Psoas muscle (tissue), 8 donors: Measurements from ENCODE around the gene SLC24A4. TPM values are rescaled to one million over a fixed set of nuclear protein-coding genes. Genes with fewer than 3 reads are reported as not detected.

Experiments
- ATAC-seq, 4 donors: fragments of 200-7000 bp; cut with Tn5 transposase; one replicate each; pipeline ENCODE4 v1.9.1; 2020; ENCODE audit warnings: moderate library complexity in 3 of 4, mild to moderate bottlenecking in 2 of 4
- DNase-seq, 2 donors: peaks; one replicate each; pipeline ENCODE4 v3.0.0-alpha.2; 2020
- H3K27ac ChIP-seq: fragments of 200-600 bp; one replicate; pipeline ENCODE4 v1.8.0; 2022
- H3K27me3 ChIP-seq, 3 donors: fragments of 200-600 bp in 1 of 3; one replicate each; pipeline versions ENCODE4 v1.6.1 to v1.8.0; 2013 to 2022; ENCODE audit warnings: low read length in 2 of 3, mild to moderate bottlenecking in 2 of 3, moderate library complexity in 1 of 3; ENCODE audit not compliant: insufficient read depth in 3 of 3
- H3K36me3 ChIP-seq, 2 donors: fragments of 200-600 bp in 1 of 2; one replicate each; pipeline versions ENCODE4 v1.6.1 to v1.8.0; 2013 to 2022; ENCODE audit warnings: low read depth in 1 of 2, mild to moderate bottlenecking in 1 of 2, moderate library complexity in 1 of 2; ENCODE audit not compliant: insufficient read depth in 1 of 2
- H3K4me1 ChIP-seq: fragments of 200-600 bp; one replicate; pipeline ENCODE4 v1.8.0; 2022
- H3K4me3 ChIP-seq: fragments of 200-600 bp; one replicate; pipeline ENCODE4 v1.8.0; 2022; ENCODE audit warnings: mild to moderate bottlenecking
- H3K9me3 ChIP-seq: fragments of 200-600 bp; one replicate; pipeline ENCODE4 v1.8.0; 2022
- WGBS, 3 donors: extraction: QIAGEN DNeasy Blood & Tissue Kit; methylation state at CpG; one replicate each; pipeline versions ENCODE4 v1.1.6 to v1.1.7; 2013; 5-methylcytosine and 5-hydroxymethylcytosine counted together
- intact Hi-C, 2 donors: fragments of 100-400 bp; cut with DNase I; formaldehyde crosslinking; loops; one replicate each; pipeline versions ENCODE4 v1.11.0 to v1.14.2; 2022
- polyA plus RNA-seq, 3 donors: library from polyadenylated mRNA; stranded (reverse); fragments of 200-250 nt; gene quantifications; one replicate each; pipeline ENCODE4 v1.2.3, GENCODE V29; 2013
- total RNA-seq, 4 donors: library from RNA; stranded (reverse); fragmentation: NEBNext Ultra II Directional in 2 of 4; extraction: Animal tissue kit (Norgen Biotek cat#: 25700) in 2 of 4; gene quantifications; one replicate each; pipeline versions ENCODE4 v1.2.1 to v1.2.4, GENCODE V29; 2021 to 2023
- TF ChIP-seq, protein P1 (sequence below): fragments of 200-600 bp; IDR thresholded peaks from one replicate; pipeline ENCODE4 v1.8.0; 2022; ENCODE audit warnings: antibody characterized with exemption
- donor health status: healthy with polysubstance abuse.
- donor health status: DM: no; HTN: no; CAD: no; lungs with moderate emphysema.
- donor health status: Bipolar disorder and iron deficiency.
- donor health status: healthy.
- donor health status: DM: yes; HTN: yes; CAD: no.
- donor health status: DM: no; HTN: no; CAD: no.
- donor health status: DM: no; HTN: no; CAD: no.
- donor health status: DM: yes; HTN: yes; CAD: no.

The SLC24A4 gene
- total and polyA plus RNA-seq, 7 donors: 0.21 to 2.3 (median 0.34) TPM

- no peak overlapping the region for H3K4me3 ChIP-seq
- peak; percentile 54 to 78 for DNase-seq
- H3K9me3 ChIP-seq: no peaks in the 10 kb centered on the region
- no peaks in the 10 kb centered on the region for H3K27me3 ChIP-seq
- no peaks in the 10 kb centered on the region for H3K4me1 ChIP-seq
- 13 to 18% (median 14%) methylated on average over 7 of the region's 7 CpGs for WGBS, 3 donors
- H3K36me3 ChIP-seq: no peaks in the 10 kb centered on the region
- peak; percentile 36 to 76 (median 69) for ATAC-seq
- TF ChIP-seq, protein P1, sequence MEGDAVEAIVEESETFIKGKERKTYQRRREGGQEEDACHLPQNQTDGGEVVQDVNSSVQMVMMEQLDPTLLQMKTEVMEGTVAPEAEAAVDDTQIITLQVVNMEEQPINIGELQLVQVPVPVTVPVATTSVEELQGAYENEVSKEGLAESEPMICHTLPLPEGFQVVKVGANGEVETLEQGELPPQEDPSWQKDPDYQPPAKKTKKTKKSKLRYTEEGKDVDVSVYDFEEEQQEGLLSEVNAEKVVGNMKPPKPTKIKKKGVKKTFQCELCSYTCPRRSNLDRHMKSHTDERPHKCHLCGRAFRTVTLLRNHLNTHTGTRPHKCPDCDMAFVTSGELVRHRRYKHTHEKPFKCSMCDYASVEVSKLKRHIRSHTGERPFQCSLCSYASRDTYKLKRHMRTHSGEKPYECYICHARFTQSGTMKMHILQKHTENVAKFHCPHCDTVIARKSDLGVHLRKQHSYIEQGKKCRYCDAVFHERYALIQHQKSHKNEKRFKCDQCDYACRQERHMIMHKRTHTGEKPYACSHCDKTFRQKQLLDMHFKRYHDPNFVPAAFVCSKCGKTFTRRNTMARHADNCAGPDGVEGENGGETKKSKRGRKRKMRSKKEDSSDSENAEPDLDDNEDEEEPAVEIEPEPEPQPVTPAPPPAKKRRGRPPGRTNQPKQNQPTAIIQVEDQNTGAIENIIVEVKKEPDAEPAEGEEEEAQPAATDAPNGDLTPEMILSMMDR: no peak
- intact Hi-C loops: no loop called here
- peak overlapping the region; percentile 50 for H3K27ac ChIP-seq
These were observed 226.9 kb downstream of the SLC24A4 start for GRCh38 chr14:92549859-92550230.

Other genes starting within 250 kb of the SLC24A4 start
- gene ATXN3, start 216.6 kb upstream of the SLC24A4 start, total RNA-seq: 1 to 10 TPM; 5.6 to 10.0 (median 7.8) TPM
- 1 to 10 TPM; 6.1 to 7.1 (median 6.7) TPM for gene ATXN3, start 216.6 kb upstream of the SLC24A4 start, polyA plus RNA-seq
- 100 to 1,000 TPM; 201 to 306 (median 238) TPM for gene NDUFB1, start 201.5 kb upstream of the SLC24A4 start, total RNA-seq
- gene NDUFB1, start 201.5 kb upstream of the SLC24A4 start, polyA plus RNA-seq: 100 to 1,000 TPM; 487 to 771 (median 618) TPM
- gene CPSF2, start 201.2 kb upstream of the SLC24A4 start, total RNA-seq: 10 to 100 TPM; 53.4 to 69.0 (median 63.3) TPM
- gene CPSF2, start 201.2 kb upstream of the SLC24A4 start, polyA plus RNA-seq: 10 to 100 TPM; 12.7 to 58.6 (median 20.3) TPM
- gene RIN3, start 190.6 kb downstream of the SLC24A4 start, total RNA-seq: 1 to 10 TPM; 3.8 to 8.7 (median 5.1) TPM
- 1 to 10 TPM; 1.2 to 2.9 (median 1.5) TPM for gene RIN3, start 190.6 kb downstream of the SLC24A4 start, polyA plus RNA-seq